IMR-90 (cell line): ENCODE data around the gene TMPRSS11E. TPM values are rescaled to one million over a fixed set of nuclear protein-coding genes. Genes with fewer than 3 reads are reported as not detected.

Experiments
- ATAC-seq: fragments of 200-7000 bp; cut with Tn5 transposase; 2 replicates; pipeline ENCODE4 v1.9.1; 2020; ENCODE audit warnings: low read depth, mild to moderate bottlenecking, moderate library complexity
- BruUV-seq: library from RNA; stranded (reverse); fragments of 400-500 nt; replicated peaks from 2 replicates; lab custom pipeline; 2021; lab: Mats Ljungman, UMichigan
- CTCF ChIA-PET: fragments of 300-600 bp; formaldehyde crosslinking; extraction: SDS; loops from one replicate; lab custom pipeline; 2021; ENCODE audit warnings: antibody characterized with exemption; lab: Yijun Ruan, JAX
- POLR2A ChIA-PET: fragments of 300-600 bp; sonication (Branson Sonifier 250); formaldehyde crosslinking; loops from one replicate; lab custom pipeline; 2022; ENCODE audit warnings: antibody characterized with exemption; ENCODE audit not compliant: unreplicated experiment; lab: Charles Lee
- DNase-seq: peaks from one replicate; pipeline ENCODE4 v3.0.0; 2013
- H2AFZ ChIP-seq: replicated peaks from 2 replicates; pipeline ENCODE3; 2013; ENCODE audit warnings: low read length, mild to moderate bottlenecking; ENCODE audit not compliant: poor library complexity
- H2AK5ac ChIP-seq: 2 replicates; pipeline ENCODE4 v1.6.1; 2013; ENCODE audit warnings: low read depth, low read length, inconsistent platforms
- H2AK9ac ChIP-seq: replicated peaks from 2 replicates; pipeline ENCODE3; 2013; ENCODE audit warnings: mild to moderate bottlenecking, low read depth, low read length, moderate library complexity; ENCODE audit not compliant: poor library complexity
- H2BK120ac ChIP-seq: 2 replicates; pipeline ENCODE4 v1.6.1; 2013; ENCODE audit warnings: low read depth, low read length, inconsistent platforms
- H2BK15ac ChIP-seq: 3 replicates; pipeline ENCODE4 v1.6.1; 2013; ENCODE audit warnings: low read depth, low read length, inconsistent platforms
- H2BK20ac ChIP-seq: 2 replicates; pipeline ENCODE4 v1.6.1; 2013; ENCODE audit warnings: low read depth, mild to moderate bottlenecking, inconsistent platforms, low read length, moderate library complexity
- H2BK5ac ChIP-seq: 2 replicates; pipeline ENCODE4 v1.6.1; 2013; ENCODE audit warnings: mild to moderate bottlenecking, low read depth, low read length, inconsistent platforms; ENCODE audit not compliant: poor library complexity, severe bottlenecking
- H3K14ac ChIP-seq: replicated peaks from 2 replicates; pipeline ENCODE4 v1.6.1; 2013; ENCODE audit warnings: low read depth, low read length, inconsistent platforms
- H3K18ac ChIP-seq: 2 replicates; pipeline ENCODE4 v1.6.1; 2013; ENCODE audit warnings: low read depth, low read length, control low read depth
- H3K23ac ChIP-seq: 2 replicates; pipeline ENCODE4 v1.6.1; 2013; ENCODE audit warnings: low read depth, low read length, inconsistent platforms
- H3K27ac ChIP-seq: 2 replicates; pipeline ENCODE4 v1.5.1; 2013; ENCODE audit warnings: mild to moderate bottlenecking, control low read depth, low read length; ENCODE audit not compliant: insufficient read depth
- H3K27me3 ChIP-seq: 2 replicates; pipeline ENCODE4 v1.6.1; 2013; ENCODE audit warnings: low read length; ENCODE audit not compliant: control insufficient read depth, insufficient read depth
- H3K36me3 ChIP-seq: 2 replicates; pipeline ENCODE4 v1.6.1; 2013; ENCODE audit warnings: low read length, mixed read lengths; ENCODE audit not compliant: control insufficient read depth, insufficient read depth
- H3K4ac ChIP-seq: 2 replicates; pipeline ENCODE4 v1.6.1; 2013; ENCODE audit warnings: low read depth, low read length, inconsistent platforms
- H3K4me1 ChIP-seq: 2 replicates; pipeline ENCODE4 v1.6.1; 2013; ENCODE audit warnings: low read length, mixed read lengths; ENCODE audit not compliant: control insufficient read depth, insufficient read depth
- H3K4me2 ChIP-seq: 2 replicates; pipeline ENCODE4 v1.6.1; 2013; ENCODE audit warnings: low read depth, mild to moderate bottlenecking, control low read depth, low read length, moderate library complexity
- H3K4me3 ChIP-seq: 2 replicates; pipeline ENCODE4 v1.5.1; 2013; ENCODE audit warnings: low read depth, mild to moderate bottlenecking, control low read depth, low read length, moderate library complexity; ENCODE audit not compliant: insufficient read depth
- H3K56ac ChIP-seq: 2 replicates; pipeline ENCODE4 v1.6.1; 2013; ENCODE audit warnings: low read length, inconsistent platforms; ENCODE audit not compliant: insufficient read depth; ENCODE audit errors: extremely low read depth
- H3K79me1 ChIP-seq, 2 experiments: 2 replicates each; pipeline ENCODE4 v1.6.1; 2013; ENCODE audit warnings: low read length in 2 of 2, inconsistent platforms in 1 of 2, low read depth in 1 of 2
- H3K9ac ChIP-seq: 2 replicates; pipeline ENCODE4 v1.6.1; 2013; ENCODE audit warnings: low read depth, low read length, control low read depth
- H3K9me1 ChIP-seq: 2 replicates; pipeline ENCODE4 v1.6.1; 2013; ENCODE audit warnings: low read length, inconsistent platforms; ENCODE audit not compliant: insufficient read depth
- H3K9me3 ChIP-seq: 2 replicates; pipeline ENCODE4 v1.6.1; 2013; ENCODE audit warnings: low read length; ENCODE audit not compliant: control insufficient read depth, insufficient read depth
- H4K20me1 ChIP-seq: 2 replicates; pipeline ENCODE4 v1.6.1; 2013; ENCODE audit warnings: low read length, inconsistent platforms; ENCODE audit not compliant: insufficient read depth
- H4K5ac ChIP-seq: 2 replicates; pipeline ENCODE4 v1.6.1; 2013; ENCODE audit warnings: mild to moderate bottlenecking, low read depth, low read length, control low read depth
- H4K8ac ChIP-seq, 2 experiments: 2 replicates each; pipeline ENCODE4 v1.6.1; 2013; ENCODE audit warnings: low read depth in 2 of 2, low read length in 2 of 2, control low read depth in 1 of 2, inconsistent platforms in 1 of 2
- H4K91ac ChIP-seq: 2 replicates; pipeline ENCODE4 v1.6.1; 2013; ENCODE audit warnings: low read depth, low read length, inconsistent platforms; ENCODE audit not compliant: insufficient read depth
- RAD21 ChIP-seq: IDR thresholded peaks from 2 replicates; pipeline ENCODE4 v1.6.1; 2012; ENCODE audit warnings: low read length, improper control_type of control experiment
- SMC3 ChIP-seq: fragments of 150-350 bp; IDR thresholded peaks from 2 replicates; pipeline ENCODE4 v1.6.1; 2016; ENCODE audit warnings: low read depth, mild to moderate bottlenecking, antibody characterized with exemption, low read length, moderate library complexity
- WGBS, 2 experiments: methylation state at CpG; one replicate each; pipeline versions ENCODE4 v1.1.5 to v1.1.7; 2013; ENCODE audit warnings: missing lambda C conversion rate in 2 of 2; ENCODE audit not compliant: insufficient read length in 1 of 2; ENCODE audit errors: extremely low coverage in 2 of 2; 5-methylcytosine and 5-hydroxymethylcytosine counted together
- dilution Hi-C: fragments of 300-500 bp; cut with HindIII; formaldehyde crosslinking; loops from one replicate; pipeline ENCODE4 v1.14.3; 2018; ENCODE audit warnings: low sequenced_read_pairs; ENCODE audit not compliant: unreplicated experiment
- in situ Hi-C: fragments of 300-500 bp; cut with MboI; formaldehyde crosslinking; loops from 3 replicates; pipeline ENCODE4 v1.14.3; 2019; ENCODE audit warnings: low sequenced_read_pairs, inconsistent platforms, mixed read lengths
- intact Hi-C: fragments of 100-400 bp; cut with micrococcal nuclease; formaldehyde crosslinking; loops from 2 replicates; pipeline ENCODE4 v1.10.0; 2022
- polyA plus RNA-seq, 3 experiments: library from polyadenylated mRNA; depleted of rRNA; stranded (reverse); fragments of >200 nt; gene quantifications; 2 replicates each; pipeline ENCODE4 v1.2.3, GENCODE V29; 2012; ENCODE audit warnings: low replicate concordance in 1 of 3
- total RNA-seq: library from RNA; depleted of rRNA; stranded (reverse); fragments of >200 nt; gene quantifications from 2 replicates; pipeline ENCODE4 v1.2.3, GENCODE V29; 2012
- TF ChIP-seq, protein P1 (sequence below): fragments of 150-350 bp; IDR thresholded peaks from 2 replicates; pipeline ENCODE4 v1.6.1; 2016; ENCODE audit warnings: low read depth, mild to moderate bottlenecking, low read length, moderate library complexity, borderline replicate concordance
- TF ChIP-seq, protein P2 (sequence below): conservative IDR thresholded peaks from 2 replicates; pipeline ENCODE4 v1.5.1; 2012; ENCODE audit warnings: mild to moderate bottlenecking, low read depth, low read length, improper control_type of control experiment

The TMPRSS11E gene
- total and polyA plus RNA-seq, 2 of the 4 experiments (the other 2 are of a cell fraction) = not detected

DNA sequence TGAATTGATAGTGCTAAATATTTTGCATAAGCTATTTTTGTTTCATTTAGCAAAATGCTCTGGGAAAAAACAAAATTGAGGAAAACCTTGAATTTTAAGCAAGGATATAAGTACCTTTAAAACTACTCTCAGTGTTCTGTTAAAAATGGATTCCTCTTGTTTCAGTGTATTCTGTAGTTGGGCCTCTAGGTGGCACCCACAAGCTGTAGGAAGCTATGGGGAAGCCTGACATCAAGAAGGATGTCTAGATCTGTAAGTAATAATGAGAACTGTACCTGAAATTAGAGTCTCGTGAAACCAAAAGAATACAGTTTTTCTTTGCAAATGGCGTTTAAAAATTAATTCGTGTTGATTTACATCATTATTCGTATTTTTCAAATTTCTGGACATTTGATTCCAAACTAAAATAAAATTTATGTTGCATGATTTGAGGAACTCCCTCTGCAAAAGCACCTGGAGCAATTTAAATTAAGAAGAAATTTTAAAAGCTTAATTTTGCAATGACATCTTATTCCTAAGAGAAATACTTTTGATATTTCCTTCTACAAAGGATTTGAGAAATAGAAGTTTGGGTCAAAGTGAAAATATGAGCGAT, 51.2 kb downstream of the TMPRSS11E start:
- Histone ChIP-seq H3K36me3 (no peaks in the 10 kb centered on the region), H3K18ac (no peak overlapping the region), H3K4me3 (no peak overlapping the region), H3K4ac (no peak overlapping the region), H2BK5ac (no peak overlapping the region), H3K4me2 (no peak overlapping the region), H3K79me1 (no peaks in the 10 kb centered on the region), H2BK20ac (no peak overlapping the region), H2BK15ac (no peak overlapping the region), H3K56ac (no peak overlapping the region), H4K20me1 (no peaks in the 10 kb centered on the region), H2AK5ac (no peak overlapping the region), H2BK120ac (no peak overlapping the region), H4K5ac (no peak overlapping the region), H2AK9ac (no peak overlapping the region), H3K4me1 (no peaks in the 10 kb centered on the region), H4K8ac (no peak overlapping the region), H3K23ac (no peak overlapping the region), H4K91ac (no peak overlapping the region), H3K9ac (no peak overlapping the region), H3K27me3 (no peaks in the 10 kb centered on the region), H3K27ac (no peak overlapping the region), H3K9me1 (no peaks in the 10 kb centered on the region), H3K9me3 (no peaks in the 10 kb centered on the region), H3K14ac (no peak overlapping the region), H2AFZ (no peak overlapping the region)
- DNase-seq = peak; percentile 62
- peak; percentile 96 for ATAC-seq
- TF ChIP-seq, protein P1, sequence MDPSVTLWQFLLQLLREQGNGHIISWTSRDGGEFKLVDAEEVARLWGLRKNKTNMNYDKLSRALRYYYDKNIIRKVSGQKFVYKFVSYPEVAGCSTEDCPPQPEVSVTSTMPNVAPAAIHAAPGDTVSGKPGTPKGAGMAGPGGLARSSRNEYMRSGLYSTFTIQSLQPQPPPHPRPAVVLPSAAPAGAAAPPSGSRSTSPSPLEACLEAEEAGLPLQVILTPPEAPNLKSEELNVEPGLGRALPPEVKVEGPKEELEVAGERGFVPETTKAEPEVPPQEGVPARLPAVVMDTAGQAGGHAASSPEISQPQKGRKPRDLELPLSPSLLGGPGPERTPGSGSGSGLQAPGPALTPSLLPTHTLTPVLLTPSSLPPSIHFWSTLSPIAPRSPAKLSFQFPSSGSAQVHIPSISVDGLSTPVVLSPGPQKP = no peak
- TF ChIP-seq SMC3 = peak; percentile 85
- TF ChIP-seq, protein P2, sequence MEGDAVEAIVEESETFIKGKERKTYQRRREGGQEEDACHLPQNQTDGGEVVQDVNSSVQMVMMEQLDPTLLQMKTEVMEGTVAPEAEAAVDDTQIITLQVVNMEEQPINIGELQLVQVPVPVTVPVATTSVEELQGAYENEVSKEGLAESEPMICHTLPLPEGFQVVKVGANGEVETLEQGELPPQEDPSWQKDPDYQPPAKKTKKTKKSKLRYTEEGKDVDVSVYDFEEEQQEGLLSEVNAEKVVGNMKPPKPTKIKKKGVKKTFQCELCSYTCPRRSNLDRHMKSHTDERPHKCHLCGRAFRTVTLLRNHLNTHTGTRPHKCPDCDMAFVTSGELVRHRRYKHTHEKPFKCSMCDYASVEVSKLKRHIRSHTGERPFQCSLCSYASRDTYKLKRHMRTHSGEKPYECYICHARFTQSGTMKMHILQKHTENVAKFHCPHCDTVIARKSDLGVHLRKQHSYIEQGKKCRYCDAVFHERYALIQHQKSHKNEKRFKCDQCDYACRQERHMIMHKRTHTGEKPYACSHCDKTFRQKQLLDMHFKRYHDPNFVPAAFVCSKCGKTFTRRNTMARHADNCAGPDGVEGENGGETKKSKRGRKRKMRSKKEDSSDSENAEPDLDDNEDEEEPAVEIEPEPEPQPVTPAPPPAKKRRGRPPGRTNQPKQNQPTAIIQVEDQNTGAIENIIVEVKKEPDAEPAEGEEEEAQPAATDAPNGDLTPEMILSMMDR = peak; percentile 88
- TF ChIP-seq RAD21 = peak; percentile 88
- no CpG with 5 or more reads among the region's 5 CpGs for WGBS, 2 experiments
- ChIA-PET CTCF (interaction anchor here (0.8 to 1.1 kb wide), 4 partner anchors 132 to 678 kb away, joined by 3 to 4 read pairs (median 3); no protein-coding TSS in a partner anchor), POLR2A (interaction anchor here (0.6 kb wide), 1 partner anchor 473 kb away, joined by 4 read pairs; no protein-coding TSS in a partner anchor)
- no TSS peak for BruUV-seq
- in situ Hi-C loops (no loop called here), dilution Hi-C loops (no loop called here), intact Hi-C loops (loop anchor here (1.0 to 10.0 kb wide), 4 partner anchors 226 to 1386 kb away; no protein-coding TSS in a partner anchor)
